Fibroblast of peridontal ligament (primary cell): Measurements from ENCODE around the gene SIPA1L3.

ENCODE experiments used
- DNase-seq: peaks from one replicate; pipeline ENCODE4 v3.0.0-alpha.2; 2010; ENCODE audit errors: extremely low read depth

Gene SIPA1L3

DNA sequence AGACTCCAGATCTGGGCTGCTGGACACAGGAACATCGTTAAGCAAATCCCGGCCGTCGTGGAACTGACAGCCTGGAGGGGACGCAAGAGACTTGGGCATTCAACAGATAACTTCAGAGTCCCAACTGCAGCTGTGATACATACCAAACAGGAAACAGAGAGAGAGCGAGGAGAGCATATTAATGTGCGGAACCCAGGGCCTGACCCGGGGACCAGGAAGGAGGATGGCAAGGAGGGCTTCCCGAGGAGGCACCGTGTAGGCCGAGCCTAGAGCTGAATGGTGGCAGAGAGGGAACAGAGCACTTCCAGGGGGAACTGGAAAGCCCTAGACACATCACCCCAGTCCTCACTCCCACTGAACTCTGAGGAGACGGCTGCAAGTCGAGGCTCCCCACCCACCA is 68.1 kb downstream of the SIPA1L3 start:
- no peak for DNase-seq

DNA sequence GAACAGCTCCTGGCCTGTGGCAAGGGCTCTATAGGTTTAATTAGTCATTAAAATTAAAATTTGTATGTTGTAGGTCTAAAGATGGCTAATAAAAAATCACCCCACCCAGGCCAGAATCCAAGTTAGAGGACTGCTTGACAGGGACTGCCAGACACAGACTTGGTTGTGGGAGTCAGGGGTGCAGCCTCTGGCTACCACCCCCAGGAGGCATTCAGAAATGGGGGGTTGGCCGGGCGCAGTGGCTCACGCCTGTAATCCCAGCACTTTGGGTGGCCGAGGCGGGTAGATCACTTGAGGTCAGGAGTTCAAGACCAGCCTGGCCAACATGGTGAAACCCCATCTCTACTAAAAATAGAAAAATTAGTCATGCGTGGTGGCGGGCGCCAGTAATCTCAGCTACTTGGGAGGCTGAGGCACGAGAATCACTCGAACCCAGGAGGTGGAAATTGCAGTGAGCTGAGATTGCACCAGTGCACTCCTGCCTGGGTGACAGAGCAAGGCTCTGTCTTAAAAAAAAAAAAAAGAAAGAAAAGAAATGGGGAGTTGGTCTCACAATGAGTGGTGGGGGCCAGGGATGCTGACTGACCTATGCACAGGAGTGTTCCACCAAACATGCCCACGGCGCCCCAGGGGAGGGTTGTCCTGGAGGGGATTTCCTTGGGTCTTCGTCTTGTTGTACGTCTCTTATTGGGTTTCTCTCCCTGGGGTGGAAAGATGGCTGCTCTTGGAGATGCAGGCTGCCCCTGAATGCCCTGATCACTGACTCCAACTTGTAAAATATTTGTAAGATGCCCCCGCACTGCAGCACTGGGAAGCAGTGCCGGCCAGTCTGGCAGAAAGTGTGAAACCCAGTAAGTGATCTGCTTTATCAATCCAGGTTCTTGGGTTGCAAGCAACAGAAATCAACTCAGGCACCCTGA is 68.8 kb downstream of the SIPA1L3 start:
- no peak for DNase-seq

DNA sequence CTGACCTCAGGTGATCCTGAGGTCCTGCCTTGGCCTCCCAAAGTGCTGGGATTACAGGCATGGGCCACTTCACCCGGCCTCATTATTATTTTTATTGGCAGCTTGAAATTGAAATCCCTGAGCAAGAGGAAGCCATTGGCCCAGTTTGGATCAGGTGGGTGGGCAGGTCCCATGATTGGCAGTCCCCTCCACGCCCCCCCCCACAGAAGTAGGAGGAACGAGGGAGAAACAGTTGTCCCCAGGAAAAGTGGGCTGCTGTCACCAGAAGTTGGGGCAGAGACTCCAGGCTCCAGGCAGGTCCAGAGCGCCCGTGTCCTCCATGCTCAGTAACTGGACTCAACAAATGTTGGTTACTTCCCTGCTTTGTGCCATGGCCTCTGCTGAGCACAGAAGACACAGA is 70.4 kb downstream of the SIPA1L3 start:
- DNase-seq: no peak

DNA sequence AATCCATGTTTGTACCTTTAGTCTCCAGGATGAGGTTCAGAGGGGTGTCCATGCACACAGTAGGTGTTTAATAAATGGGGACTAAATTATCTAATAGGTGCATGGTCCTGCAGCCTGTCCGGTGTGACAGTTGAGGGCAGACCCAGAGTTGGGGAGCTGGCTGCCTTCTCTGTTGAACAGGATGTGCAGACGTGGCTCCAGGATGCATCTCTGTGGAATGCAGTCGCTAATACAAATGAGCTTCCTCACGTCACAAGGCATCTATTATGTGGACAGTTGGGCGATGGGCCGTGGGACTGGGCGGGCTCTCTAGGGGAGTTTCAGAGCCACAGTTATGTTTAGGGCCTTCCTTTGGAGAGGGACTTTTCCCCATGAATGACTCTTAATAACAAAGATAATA is 71.0 kb downstream of the SIPA1L3 start:
- DNase-seq: no peak

DNA sequence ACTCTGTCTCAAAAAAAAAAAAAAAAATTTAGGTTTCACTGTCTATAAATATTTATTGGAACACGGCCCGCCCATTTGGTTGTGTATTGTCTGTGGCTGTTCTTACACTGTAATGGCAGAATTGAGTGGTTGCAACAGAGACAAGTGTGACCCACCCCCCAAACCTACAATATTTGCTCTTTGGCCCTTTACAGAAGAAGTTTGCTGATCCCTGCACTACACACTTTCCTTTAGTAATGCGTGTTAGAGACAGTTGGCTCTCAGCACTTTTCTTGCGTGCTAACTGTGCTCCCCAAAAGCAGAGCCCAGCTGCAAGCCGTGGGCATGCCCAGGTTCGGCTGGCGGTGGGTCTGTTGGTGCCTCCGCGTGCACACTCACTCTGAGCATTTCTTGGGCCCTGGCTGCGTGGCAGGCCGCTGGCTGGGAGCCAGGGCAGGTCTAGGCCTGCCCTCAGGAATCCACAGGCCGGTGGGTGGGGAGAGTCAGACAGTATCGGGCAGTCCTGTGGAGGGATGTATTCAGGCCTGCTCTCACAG is 72.6 kb downstream of the SIPA1L3 start:
- no peak for DNase-seq

DNA sequence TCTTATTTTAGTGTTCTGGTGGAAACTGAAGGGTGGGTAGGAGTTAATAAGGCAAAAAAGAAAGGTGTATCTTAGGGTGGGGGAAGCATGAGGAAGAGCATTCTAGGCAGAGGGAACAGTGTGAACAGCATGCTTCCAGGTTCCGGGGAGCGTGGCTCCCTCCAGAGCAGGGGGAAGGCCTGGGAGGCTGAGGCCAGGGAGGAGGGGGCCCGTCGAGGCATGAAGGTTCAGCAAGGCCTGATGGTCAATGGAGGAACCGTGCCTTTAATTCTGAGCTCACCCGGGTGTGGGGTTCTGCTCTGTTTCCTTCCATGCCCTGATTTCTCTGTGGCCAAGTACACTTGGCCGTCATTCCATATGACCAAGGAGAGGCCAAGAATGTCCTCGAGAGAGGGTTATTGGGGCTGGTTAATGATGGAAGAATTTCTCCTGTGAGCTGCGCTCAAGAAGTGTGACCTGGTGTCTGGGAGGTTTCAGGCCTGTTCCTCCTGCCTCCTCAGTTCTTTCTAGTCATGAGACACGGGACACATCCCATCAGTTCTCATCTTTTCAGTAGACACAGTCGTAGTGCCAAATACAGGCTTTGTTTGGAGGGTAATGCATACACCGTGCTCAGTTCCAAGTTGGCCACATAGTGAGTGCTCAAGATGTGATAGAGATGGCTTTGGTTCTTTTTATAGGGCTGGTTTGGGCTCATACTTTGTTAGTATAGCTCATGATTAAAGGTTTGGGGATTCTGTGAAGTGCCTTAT is 73.6 kb downstream of the SIPA1L3 start:
- DNase-seq: no peak

DNA sequence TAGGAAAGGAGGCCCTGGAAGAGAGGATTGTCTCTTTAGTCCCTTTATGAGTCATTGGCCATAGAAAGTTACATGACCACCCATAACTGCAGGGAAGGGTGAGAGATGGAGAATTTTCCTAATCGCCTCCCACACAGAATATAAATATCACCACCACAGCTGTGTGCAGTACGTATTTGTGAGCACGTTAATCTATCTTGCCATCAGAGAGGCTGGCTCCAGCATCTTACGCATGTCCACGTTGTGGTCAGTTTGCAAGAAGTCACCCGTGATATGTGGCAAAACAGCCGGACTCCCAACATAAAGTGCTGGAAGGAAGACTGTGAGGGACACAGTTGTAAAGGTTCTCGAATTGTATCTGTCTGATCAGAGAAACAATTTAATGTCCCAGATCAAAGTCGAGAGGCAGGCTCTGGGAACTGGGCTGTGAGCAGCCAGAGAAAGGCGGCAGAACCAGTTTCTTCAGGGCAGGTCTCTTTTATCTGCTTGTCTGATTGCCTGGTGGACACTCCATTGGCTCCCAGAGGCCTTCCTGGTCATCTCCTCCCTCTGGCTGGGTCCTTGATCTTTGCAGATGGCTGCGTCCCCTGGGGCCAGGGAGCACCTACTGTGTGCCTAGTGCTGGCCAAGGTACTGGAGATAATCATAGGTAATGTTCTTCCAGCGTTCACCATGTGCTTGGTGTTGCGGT is 74.9 kb downstream of the SIPA1L3 start:
- DNase-seq: no peak

DNA sequence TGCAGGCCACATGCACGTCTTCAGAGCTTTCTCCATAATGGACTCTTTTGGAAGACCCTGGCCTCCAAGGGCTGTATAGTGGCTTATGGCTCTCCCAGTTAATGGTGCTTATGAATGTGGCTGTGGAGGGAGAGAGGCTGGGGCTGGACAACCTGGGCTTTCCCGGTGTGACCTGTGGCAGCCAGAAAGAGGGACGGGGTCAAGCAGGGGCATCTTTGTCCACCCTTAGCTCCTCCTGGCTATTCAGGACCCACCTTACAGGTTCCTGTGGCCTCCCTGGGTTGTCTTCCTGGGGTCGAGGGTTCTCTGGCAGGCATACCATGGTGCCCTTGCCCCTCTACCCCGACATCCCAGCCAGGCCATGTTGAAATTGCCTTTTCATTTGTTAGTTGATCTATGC is 75.6 kb downstream of the SIPA1L3 start:
- no peak for DNase-seq

DNA sequence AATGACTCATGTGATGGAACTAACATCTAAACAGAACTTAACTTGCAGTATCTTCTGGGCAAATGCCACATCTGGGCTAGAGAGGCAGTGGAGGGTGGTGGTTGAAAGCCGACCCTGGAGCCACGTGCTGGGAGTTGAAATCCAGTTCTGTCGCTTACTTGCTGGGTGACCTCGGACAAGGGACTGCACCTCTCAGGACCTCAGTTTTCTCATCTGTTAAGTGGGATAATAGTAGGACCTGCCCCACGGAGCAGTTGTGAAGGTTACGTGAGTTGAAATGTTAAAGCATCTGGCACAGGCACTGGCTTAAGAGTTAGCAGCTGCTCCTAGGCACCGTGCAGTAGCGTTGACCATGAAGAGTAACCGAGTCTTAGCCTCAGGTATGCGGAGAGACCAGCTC is 76.1 kb downstream of the SIPA1L3 start:
- DNase-seq: no peak

DNA sequence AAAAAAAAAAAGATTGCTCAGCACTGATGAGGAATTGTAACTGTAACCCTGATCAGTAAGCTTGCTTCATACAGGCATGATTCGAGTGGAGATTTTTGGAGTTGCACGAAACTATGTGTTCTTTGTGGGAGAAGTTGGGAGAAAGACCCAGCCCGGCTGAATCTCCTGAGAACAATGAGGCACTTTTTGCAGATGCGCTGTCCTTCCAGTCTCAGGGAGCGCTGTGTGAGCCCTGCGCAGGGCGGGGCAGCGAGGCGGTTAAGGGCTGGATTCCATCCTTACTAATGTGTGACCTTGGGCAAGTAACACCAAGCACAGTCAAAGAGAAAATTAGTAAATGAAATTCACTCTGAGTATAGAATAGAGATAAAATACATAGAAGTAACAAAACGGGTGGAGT is 76.9 kb downstream of the SIPA1L3 start:
- no peak for DNase-seq

DNA sequence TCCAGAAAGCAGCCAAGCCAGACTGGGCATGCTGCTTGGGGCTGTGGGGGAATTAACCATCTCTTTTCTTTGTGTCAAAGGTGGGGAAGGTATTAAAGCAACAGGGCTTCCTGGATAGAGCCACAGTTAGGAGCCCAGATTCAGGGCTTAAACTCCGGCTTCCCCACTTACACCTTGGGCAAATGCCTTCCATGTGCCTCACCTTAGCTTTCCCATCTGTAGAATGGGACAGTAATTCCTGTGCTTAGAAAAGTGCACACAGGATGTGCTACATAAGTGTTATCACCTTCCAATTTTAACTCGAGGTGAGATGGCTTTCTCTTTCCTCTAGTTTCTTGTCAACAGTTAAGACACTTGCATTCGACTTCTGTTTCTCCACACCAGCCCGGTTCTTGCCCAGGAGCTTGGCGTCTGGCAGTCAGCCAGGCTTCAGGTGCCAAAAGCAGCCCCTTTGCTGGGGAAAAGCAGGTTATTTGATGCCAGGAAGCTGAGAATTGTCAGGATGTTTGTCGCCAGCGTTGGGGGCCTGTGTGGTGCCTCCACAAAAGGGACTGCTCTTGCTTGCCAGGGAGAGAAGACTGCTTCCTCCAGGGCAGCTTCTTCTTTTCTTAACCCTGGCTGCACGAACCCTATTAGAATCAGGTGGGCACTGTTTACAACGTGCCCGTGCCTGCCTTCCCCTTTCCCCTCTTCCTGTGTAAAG is 79.2 kb downstream of the SIPA1L3 start:
- no peak for DNase-seq

DNA sequence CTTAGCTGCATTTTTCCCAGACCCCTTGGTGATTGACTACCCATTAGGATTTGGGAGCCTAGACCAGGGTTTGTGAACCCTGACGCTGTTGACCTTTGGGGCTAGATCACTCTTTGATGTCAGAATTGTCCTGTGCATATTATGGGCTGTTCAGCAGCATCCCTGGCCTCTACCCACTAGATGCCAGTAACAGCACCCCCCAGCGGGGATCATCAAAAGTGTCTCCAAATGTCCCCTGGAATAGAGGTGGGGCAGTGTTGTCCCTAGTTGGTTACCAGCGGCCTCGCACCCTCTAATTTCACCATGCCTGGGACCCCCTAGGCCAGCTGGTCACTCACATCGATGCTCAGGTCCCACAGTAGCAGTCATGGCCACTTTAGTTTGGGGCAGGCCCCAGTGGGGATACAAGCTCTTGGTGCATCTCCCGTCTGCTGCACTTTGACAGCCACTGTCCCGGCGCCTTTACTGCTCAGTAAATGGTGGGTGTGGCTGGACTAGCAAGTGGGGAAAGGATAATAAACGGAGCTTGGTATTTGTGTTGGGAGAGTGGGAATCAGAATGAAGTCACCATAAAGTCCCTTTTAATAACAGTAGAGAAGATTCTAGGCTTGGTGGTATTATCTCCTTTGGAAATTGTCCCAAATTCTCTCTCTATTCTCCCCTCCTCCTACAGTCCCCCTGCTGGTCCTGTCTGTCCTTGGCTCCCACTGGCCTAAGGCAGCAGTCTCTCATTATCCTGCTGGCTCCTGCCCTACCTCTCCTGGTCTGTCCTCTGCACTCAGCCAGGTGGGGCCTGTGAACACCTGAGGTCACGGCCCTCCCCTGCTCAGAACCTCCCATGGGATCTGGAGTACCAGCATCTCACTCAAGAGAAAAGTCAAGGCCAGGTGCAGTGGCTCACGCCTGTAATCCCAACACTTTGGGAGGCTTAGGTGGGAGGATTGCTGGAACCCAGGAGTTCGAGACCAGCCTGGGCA is 80.6 kb downstream of the SIPA1L3 start:
- no peak for DNase-seq

DNA sequence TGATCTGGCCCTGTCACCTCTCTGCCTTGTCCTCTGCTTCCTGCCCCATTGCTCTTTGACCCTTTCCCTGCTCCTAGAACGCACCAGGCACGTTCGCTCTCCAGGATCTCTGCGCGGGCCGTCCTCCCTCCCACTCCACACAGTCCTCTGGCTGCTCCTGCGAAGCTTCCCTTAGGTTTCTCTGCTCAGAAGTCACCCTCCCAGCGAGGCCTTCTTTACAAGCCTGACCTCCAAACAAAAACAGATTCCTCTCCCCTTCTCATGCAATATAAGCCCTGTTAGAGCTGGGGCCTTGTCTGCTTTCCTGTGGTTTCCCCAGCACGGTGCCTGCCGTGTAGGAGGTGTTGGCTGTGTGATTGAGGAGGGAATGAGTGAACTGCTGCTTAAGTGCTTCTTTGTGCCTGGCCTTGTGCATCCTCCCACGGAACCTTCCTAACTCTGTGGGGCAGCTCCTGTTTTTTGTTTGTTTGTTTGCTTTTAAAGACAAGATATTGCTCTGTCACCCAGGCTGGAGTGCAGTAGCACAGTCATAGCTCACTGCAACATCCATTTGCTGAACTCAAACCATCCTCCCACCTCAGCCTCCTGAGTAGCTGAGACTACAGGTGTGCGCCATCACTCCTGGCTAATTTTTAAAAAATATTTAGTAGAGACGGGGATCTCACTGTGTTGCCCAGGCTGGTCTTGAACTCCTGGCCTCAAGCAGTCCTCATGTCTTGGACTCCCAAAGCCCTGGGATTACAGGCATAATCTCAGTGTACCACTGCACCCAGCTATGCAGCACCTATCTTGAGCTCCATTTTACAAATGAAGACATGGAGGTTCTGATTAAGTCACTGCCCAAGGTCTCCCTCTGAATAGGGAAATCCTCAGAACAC is 82.0 kb downstream of the SIPA1L3 start:
- no peak for DNase-seq

DNA sequence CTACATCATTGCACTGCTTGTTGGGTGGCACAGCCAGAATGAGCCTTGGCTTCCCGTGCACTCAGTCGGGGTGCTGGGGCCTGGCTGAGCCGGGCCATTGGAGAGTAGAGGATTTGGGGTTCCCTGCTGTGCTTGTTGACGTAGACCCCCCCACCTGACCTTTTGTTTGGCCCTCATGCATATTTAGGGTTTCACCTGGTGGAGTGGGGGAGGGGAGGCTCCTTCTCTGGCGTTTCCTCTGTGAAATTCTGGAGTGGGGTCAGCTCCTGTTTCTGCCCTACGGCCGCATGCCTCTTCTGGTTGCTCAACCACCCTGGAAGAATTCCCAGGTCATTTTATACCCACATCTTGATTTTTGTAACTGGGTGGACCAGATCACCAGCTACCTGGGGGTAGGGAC is 82.8 kb downstream of the SIPA1L3 start:
- no peak for DNase-seq

DNA sequence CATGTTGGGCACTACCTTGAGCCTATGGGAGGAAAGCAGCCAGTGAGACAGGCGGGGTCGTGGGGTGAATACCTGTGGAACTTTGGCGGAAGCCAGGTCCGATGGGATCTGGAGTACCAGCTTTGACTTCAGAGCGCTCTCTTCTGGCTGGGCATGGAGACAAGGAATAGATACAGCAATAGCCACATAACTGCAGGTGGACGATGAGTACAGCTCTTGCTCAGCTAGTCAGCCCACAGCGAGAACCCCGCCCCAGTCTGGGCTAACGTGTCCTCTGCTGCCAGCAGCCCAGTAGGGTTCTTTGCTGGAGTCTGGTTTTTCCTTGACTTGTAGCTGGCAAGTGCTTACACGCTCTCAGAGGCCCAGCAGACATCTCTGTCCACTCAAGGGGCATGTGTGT is 83.4 kb downstream of the SIPA1L3 start:
- no peak for DNase-seq

DNA sequence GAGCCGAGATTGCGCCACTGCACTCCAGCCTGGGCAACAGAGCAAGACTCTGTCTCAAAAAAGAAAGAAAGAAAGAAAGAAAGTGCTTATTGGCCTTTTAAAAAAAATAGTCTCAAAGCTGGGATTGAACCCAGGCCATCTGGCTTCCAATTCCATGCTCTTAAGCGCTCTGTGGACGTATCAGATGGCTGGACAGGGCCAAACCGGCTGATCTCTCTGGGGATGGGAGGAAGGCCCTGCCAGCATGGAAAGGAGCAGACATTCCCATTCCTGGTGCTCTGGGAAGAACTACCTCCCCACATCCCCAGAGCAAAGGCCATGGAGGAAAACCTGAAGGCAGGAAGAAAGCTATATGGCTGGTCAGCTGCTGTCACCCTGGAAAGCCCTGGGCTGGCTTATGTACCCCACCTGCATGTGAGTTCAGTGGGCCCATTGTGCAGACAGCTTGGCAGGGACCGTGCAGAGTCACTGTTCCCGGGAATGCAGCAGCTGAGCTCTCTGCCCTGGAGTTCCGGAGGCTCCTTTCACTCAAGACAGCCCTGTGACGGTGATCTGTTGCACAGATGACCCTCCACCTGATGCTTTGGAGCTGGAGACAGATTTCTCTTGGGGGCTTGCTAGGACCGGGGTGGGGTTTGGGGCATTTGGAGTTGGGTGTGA is 84.3 kb downstream of the SIPA1L3 start:
- DNase-seq: peak; percentile 50

DNA sequence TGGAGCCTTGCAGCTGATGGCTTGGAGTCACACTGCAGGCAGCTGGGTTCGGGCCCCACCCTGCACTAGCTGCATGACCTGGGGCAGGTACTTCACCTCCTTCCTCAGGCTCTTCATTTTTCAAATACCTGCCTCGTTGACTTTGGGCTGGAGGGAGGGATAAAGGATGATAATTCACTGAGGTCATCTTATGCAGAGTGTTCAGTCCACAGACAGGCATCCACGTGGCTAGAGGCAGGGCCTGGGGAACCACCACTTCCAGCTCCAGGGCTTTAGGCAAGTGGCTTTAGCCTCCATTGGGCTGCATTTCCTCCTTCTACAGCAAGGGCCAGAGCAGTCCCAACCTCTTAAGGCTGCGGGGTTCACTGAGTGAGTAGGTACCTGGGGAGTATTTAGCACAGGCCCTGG is 84.8 kb downstream of the SIPA1L3 start:
- DNase-seq: no peak

DNA sequence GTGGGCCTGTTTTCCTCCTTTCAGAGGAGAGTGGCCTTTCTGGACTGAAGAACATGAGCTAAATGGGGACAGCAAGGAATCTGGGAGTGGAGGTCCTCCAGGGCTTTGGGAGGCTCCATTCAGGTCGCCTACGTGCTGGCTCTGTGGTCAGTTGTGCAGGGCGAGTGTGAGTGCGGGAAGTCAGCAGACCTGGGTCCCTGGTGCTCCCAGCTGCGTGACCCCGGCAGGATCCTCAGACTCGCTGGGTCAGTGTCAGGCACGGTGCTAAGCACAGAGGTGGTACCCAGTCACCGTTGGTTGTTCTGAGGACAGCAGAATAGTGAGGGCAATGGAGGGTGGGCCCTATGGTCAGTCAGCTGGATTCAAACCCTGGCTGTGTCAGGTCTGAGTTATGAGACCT is 85.8 kb downstream of the SIPA1L3 start:
- no peak for DNase-seq

DNA sequence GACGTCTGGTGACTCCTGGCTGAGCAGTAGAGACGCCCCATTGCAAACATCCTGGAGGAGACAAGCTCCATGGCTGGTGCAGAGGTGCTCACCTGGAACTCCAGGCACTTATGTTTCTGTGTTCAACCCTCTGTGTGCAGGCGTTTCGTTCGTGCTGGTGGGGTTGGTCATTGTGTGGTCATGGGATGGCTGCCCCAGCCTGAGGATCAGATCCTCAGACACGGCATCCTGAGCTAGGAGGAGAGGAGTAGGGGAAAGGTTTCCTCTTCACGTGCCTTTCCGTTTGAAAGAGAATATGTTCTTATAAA is 87.8 kb downstream of the SIPA1L3 start:
- DNase-seq: no peak
